HG03520 (cell line): ENCODE results near the gene OR5K1.

Experiments used
- ATAC-seq: cut with Tn5 transposase; IDR thresholded peaks from one replicate; pipeline ENCODE4 v1.9.1; 2021; ENCODE audit warnings: mild to moderate bottlenecking, moderate library complexity; ENCODE audit not compliant: unreplicated experiment

The OR5K1 gene

DNA sequence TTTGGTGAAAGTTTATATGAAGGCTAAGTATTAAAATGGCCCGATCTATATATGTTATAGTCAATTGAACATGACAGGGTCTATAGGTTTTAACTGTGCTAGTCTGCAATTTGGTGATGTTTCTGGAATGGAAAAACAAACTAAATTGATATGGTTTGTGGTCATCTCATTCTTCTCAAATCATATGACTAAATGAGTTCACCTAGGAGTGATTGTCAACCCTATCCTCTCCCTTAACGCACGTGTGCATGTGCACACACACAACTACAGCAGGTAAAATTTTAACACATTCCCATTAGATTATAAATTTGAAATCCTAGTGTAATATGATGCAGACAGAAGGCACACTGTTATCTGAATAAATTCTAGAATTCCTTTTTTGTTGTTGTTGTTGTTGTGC lies 50.7 kb downstream of the OR5K1 start:
- ATAC-seq, result no peak

- ATAC-seq, result no peak
These were observed 51.9 kb downstream of the OR5K1 start for GRCh38 chr3:98514948-98515347.

DNA sequence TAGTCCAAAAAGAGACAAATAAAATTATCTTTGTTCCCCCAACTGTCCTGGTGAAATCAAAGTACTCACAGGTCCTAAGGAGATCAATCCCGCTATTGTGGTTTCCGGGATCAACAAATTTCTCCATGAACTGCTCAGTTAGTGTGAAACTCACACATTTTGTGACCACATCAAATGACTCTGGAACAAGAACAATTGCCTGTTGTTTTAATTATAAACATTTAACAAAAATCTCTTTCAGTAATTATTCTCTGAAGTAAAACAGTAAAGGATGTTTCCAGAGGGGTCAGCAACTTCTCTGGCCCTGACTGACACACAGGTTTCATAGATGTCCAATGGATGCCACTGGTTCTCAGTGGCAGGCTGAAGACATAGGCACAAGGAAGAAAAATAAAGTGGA lies 55.8 kb downstream of the OR5K1 start:
- no peak for ATAC-seq

- no peak for ATAC-seq
These were observed 56.4 kb downstream of the OR5K1 start for GRCh38 chr3:98519351-98519750.

- ATAC-seq, result peak; percentile 38
These were observed 59.0 kb downstream of the OR5K1 start for GRCh38 chr3:98521897-98522543.
